Measurements from ENCODE around the gene ADISSP. TPM values are rescaled to one million over a fixed set of nuclear protein-coding genes. Genes with fewer than 3 reads are reported as not detected.

The ADISSP gene
- total RNA-seq, 1 donor from 2014 or later = 18.0 TPM

GRCh38 chr20:3766422-3767109, 987 bp downstream of the ADISSP start:
- TF ChIP-seq CTCF (IDR thresholded peaks at IDR 0.05; ENCODE audit: unreplicated experiment) = no peak
- DNase-seq (ENCODE audit: low spot score) = no peak
- H3K4me3 Mint-ChIP-seq (ENCODE audit: unreplicated experiment) = peak overlapping the region; percentile 86
- H3K27me3 Mint-ChIP-seq (ENCODE audit: unreplicated experiment) = peaks cover 10% of the 10 kb centered on the region
- no peaks in the 10 kb centered on the region for H3K9me3 Mint-ChIP-seq (ENCODE audit: unreplicated experiment)
- H3K4me1 Mint-ChIP-seq (ENCODE audit: unreplicated experiment) = peaks cover 9% of the 10 kb centered on the region
- H3K36me3 Mint-ChIP-seq (ENCODE audit: low read depth, unreplicated experiment) = peaks cover 4% of the 10 kb centered on the region
- H3K27ac Mint-ChIP-seq (ENCODE audit: unreplicated experiment) = no peak overlapping the region

- no peak for TF ChIP-seq CTCF (IDR thresholded peaks at IDR 0.05; ENCODE audit: unreplicated experiment)
- Mint-ChIP-seq H3K27ac (ENCODE audit: unreplicated experiment) (no peak overlapping the region), H3K27me3 (ENCODE audit: unreplicated experiment) (peaks cover 14% of the 10 kb centered on the region), H3K4me3 (ENCODE audit: unreplicated experiment) (no peak overlapping the region), H3K9me3 (ENCODE audit: unreplicated experiment) (no peaks in the 10 kb centered on the region), H3K4me1 (ENCODE audit: unreplicated experiment) (peaks cover 9% of the 10 kb centered on the region), H3K36me3 (ENCODE audit: low read depth, unreplicated experiment) (peaks cover 4% of the 10 kb centered on the region)
- no peak for DNase-seq (ENCODE audit: low spot score)
Observed at GRCh38 chr20:3765171-3765882, 2.2 kb downstream of the ADISSP start.

- DNase-seq (ENCODE audit: low spot score) = no peak
- Mint-ChIP-seq H3K36me3 (ENCODE audit: low read depth, unreplicated experiment) (peaks cover 4% of the 10 kb centered on the region), H3K9me3 (ENCODE audit: unreplicated experiment) (no peaks in the 10 kb centered on the region), H3K4me3 (ENCODE audit: unreplicated experiment) (no peak overlapping the region), H3K4me1 (ENCODE audit: unreplicated experiment) (peaks cover 9% of the 10 kb centered on the region), H3K27ac (ENCODE audit: unreplicated experiment) (no peak overlapping the region), H3K27me3 (ENCODE audit: unreplicated experiment) (peaks cover 16% of the 10 kb centered on the region)
- no peak for TF ChIP-seq CTCF (IDR thresholded peaks at IDR 0.05; ENCODE audit: unreplicated experiment)
Observed at GRCh38 chr20:3764659-3765058, 2.9 kb downstream of the ADISSP start.

- H3K4me1 Mint-ChIP-seq (ENCODE audit: unreplicated experiment) = peaks cover 6% of the 10 kb centered on the region
- no peak overlapping the region for H3K27ac Mint-ChIP-seq (ENCODE audit: unreplicated experiment)
- H3K9me3 Mint-ChIP-seq (ENCODE audit: unreplicated experiment) = no peaks in the 10 kb centered on the region
- H3K27me3 Mint-ChIP-seq (ENCODE audit: unreplicated experiment) = peaks cover 13% of the 10 kb centered on the region
- TF ChIP-seq CTCF (IDR thresholded peaks at IDR 0.05; ENCODE audit: unreplicated experiment) = no peak
- peaks cover 2% of the 10 kb centered on the region for H3K36me3 Mint-ChIP-seq (ENCODE audit: low read depth, unreplicated experiment)
- no peak for DNase-seq (ENCODE audit: low spot score)
- no peak overlapping the region for H3K4me3 Mint-ChIP-seq (ENCODE audit: unreplicated experiment)
Observed at GRCh38 chr20:3763671-3764601, 3.6 kb downstream of the ADISSP start.
